ENCODE measurements around the gene MISP.

DNA sequence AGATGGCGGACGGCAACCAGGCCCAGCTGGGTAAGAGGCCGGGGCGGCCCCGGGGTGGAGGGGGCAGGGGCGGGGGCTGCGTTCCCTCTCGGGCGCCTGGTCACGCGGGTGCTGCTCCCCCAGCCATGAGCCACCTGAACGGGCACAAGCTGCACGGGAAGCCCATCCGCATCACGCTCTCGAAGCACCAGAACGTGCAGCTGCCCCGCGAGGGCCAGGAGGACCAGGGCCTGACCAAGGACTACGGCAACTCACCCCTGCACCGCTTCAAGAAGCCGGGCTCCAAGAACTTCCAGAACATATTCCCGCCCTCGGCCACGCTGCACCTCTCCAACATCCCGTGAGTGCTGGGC, 57.5 kb downstream of the MISP start:
- TF ChIP-seq, protein P1, sequence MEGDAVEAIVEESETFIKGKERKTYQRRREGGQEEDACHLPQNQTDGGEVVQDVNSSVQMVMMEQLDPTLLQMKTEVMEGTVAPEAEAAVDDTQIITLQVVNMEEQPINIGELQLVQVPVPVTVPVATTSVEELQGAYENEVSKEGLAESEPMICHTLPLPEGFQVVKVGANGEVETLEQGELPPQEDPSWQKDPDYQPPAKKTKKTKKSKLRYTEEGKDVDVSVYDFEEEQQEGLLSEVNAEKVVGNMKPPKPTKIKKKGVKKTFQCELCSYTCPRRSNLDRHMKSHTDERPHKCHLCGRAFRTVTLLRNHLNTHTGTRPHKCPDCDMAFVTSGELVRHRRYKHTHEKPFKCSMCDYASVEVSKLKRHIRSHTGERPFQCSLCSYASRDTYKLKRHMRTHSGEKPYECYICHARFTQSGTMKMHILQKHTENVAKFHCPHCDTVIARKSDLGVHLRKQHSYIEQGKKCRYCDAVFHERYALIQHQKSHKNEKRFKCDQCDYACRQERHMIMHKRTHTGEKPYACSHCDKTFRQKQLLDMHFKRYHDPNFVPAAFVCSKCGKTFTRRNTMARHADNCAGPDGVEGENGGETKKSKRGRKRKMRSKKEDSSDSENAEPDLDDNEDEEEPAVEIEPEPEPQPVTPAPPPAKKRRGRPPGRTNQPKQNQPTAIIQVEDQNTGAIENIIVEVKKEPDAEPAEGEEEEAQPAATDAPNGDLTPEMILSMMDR (IDR thresholded peaks at IDR 0.05), result no peak
- no peak for TF ChIP-seq EZH2 (IDR thresholded peaks at IDR 0.05)

Data from neural progenitor cell (in vitro differentiated cells).